ENCODE measurements around the gene PPP3CA. TPM values are rescaled to one million over a fixed set of nuclear protein-coding genes. Genes with fewer than 3 reads are reported as not detected.

Gene PPP3CA
- polyA plus RNA-seq, 1 donor from 2014 or later = 18.0 TPM

DNA sequence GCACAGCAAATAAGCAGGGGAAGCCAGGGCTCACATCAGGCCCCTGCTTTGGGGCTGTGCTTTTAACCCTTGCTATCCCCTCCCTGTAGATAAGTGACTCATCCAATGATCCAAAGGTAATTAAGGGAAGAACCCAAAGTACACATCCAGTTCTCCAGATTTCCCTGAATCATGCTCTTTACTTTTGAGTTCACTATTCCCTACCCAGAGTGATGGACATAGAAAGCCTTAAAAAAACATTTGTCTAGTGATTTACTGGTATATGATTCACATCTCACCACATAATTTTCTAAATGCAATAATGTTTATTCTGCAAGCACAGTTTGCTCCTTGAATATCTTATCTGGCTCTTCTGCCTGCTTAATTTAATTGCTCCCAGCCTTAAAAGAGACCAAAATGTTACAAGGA lies 136.2 kb downstream of the PPP3CA start:
- H3K9me3 Mint-ChIP-seq = no peaks in the 10 kb centered on the region
- H3K27ac Mint-ChIP-seq = no peak overlapping the region
- H3K4me3 Mint-ChIP-seq = no peak overlapping the region
- peaks cover 39 to 49% (median 39%) of the 10 kb centered on the region in 3 donors for H3K4me1 Mint-ChIP-seq
- peaks cover 2% of the 10 kb centered on the region for H3K36me3 Mint-ChIP-seq
- H3K27me3 Mint-ChIP-seq = no peaks in the 10 kb centered on the region

DNA sequence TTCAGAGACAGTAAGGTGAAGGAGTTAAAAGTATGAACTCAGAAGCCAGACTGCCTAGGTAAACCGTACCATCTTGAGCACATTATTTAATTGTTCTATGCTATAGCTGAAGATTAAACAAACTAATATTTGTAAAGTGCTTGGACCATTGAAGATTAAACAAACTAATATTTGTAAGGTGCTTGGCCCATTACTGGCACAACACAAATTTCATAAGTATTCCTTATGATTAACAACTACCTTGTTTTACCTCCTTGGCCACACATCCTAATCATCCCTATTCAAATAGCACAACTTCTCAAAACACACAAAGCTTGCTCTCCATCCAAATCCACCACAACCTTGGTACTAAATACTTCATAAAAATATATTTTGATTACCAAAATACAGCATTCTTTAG lies 137.0 kb downstream of the PPP3CA start:
- Mint-ChIP-seq H3K36me3 (peaks cover 2% of the 10 kb centered on the region), H3K27ac (peak overlapping the region in 1 of 3 donors; percentile 74), H3K4me3 (peak overlapping the region in 1 of 4 donors; percentile 30), H3K27me3 (no peaks in the 10 kb centered on the region), H3K9me3 (no peaks in the 10 kb centered on the region), H3K4me1 (peaks cover 46 to 55% (median 48%) of the 10 kb centered on the region in 3 donors)

DNA sequence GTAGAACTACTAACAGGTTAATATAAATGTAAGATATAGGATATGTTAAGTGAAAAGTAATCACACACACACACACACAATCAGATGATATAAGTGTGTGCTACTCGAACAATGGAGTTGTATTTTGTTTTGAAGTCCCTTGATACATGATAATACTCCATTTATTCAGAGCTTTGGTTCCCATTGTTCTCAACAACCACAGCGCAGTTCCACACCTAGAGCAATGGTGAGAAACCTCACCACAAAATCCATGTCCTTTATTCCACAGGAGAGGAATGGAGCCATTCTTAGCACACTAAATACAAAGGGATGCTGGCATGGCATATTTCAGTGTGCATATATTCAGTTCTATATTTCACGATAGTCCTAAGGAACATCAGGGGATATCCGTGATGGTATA lies 139.2 kb downstream of the PPP3CA start:
- no peak overlapping the region for H3K4me3 Mint-ChIP-seq
- no peak overlapping the region for H3K27ac Mint-ChIP-seq
- H3K27me3 Mint-ChIP-seq = no peaks in the 10 kb centered on the region
- H3K36me3 Mint-ChIP-seq = no peaks in the 10 kb centered on the region
- H3K9me3 Mint-ChIP-seq = no peaks in the 10 kb centered on the region
- peaks cover 34 to 49% (median 44%) of the 10 kb centered on the region in 3 donors for H3K4me1 Mint-ChIP-seq

DNA sequence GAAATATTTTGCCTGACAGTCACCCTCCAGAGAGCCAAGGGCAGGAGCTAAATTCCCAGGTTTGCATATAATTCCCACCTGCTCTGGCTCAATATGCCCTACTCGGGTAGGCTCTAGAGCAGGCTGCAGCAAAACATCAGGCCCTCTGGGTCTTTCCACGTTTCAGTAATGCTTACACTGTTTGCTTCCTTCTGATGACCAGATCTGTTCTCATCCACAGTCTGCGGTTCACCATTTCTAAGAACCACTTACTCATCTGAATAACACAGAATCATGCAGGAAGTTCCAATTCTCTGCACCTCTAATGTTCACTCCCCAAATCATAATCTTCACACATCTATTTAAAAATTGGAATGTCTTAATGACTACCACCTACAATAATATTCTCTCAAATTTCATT lies 141.4 kb downstream of the PPP3CA start:
- Mint-ChIP-seq H3K27ac (peak overlapping the region in 2 of 3 donors; percentile 14 to 24), H3K27me3 (no peaks in the 10 kb centered on the region), H3K4me1 (peaks cover 35 to 49% (median 40%) of the 10 kb centered on the region in 3 donors), H3K4me3 (peak overlapping the region in 2 of 4 donors; percentile 5 to 63), H3K36me3 (no peaks in the 10 kb centered on the region), H3K9me3 (no peaks in the 10 kb centered on the region)

DNA sequence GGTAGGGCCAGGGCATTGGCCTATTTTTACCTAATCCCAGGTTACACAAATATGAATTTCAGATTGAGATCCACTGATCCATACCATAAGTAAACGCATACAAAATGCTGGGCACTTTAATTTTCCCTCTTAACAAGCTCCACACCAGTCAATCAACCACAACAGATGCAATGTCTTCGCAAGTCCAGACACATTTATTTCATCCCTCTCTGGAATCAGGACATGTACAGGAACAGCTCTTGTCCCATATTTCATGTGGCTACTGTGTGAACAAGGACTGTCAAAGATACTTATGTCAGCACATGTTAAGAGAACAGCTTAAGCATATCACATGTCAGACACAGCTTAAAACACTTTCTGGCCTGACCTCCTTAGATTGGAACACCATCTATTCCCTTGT lies 145.9 kb downstream of the PPP3CA start:
- H3K4me1 Mint-ChIP-seq = peaks cover 51 to 60% (median 60%) of the 10 kb centered on the region in 3 donors

GRCh38 chr4:101200561-101200960 lies 146.8 kb downstream of the PPP3CA start:
- Mint-ChIP-seq H3K4me3 (peak overlapping the region in 1 of 4 donors; percentile 46), H3K36me3 (no peaks in the 10 kb centered on the region), H3K4me1 (peaks cover 45 to 58% (median 52%) of the 10 kb centered on the region in 3 donors), H3K27me3 (no peaks in the 10 kb centered on the region), H3K9me3 (no peaks in the 10 kb centered on the region), H3K27ac (no peak overlapping the region)

More for the DNA sequence above, 145.9 kb downstream of the PPP3CA start:
- no peaks in the 10 kb centered on the region for H3K9me3 Mint-ChIP-seq
- H3K27me3 Mint-ChIP-seq = no peaks in the 10 kb centered on the region
- H3K36me3 Mint-ChIP-seq = no peaks in the 10 kb centered on the region
- no peak overlapping the region for H3K4me3 Mint-ChIP-seq
- H3K27ac Mint-ChIP-seq = peak overlapping the region in 1 of 3 donors; percentile 29

- no peaks in the 10 kb centered on the region for H3K9me3 Mint-ChIP-seq
- peak overlapping the region in 1 of 3 donors; percentile 58 for H3K27ac Mint-ChIP-seq
- H3K36me3 Mint-ChIP-seq = no peaks in the 10 kb centered on the region
- H3K4me3 Mint-ChIP-seq = no peak overlapping the region
- peaks cover 43 to 54% (median 50%) of the 10 kb centered on the region in 3 donors for H3K4me1 Mint-ChIP-seq
- no peaks in the 10 kb centered on the region for H3K27me3 Mint-ChIP-seq
Measured at GRCh38 chr4:101199507-101200285, 147.6 kb downstream of the PPP3CA start.

GRCh38 chr4:101198682-101199339 lies 148.5 kb downstream of the PPP3CA start:
- Mint-ChIP-seq H3K4me3 (peak overlapping the region in 1 of 4 donors; percentile 58), H3K27me3 (no peaks in the 10 kb centered on the region), H3K4me1 (peaks cover 42 to 54% (median 48%) of the 10 kb centered on the region in 3 donors), H3K9me3 (no peaks in the 10 kb centered on the region), H3K36me3 (no peaks in the 10 kb centered on the region), H3K27ac (peak overlapping the region in 1 of 3 donors; percentile 58)

DNA sequence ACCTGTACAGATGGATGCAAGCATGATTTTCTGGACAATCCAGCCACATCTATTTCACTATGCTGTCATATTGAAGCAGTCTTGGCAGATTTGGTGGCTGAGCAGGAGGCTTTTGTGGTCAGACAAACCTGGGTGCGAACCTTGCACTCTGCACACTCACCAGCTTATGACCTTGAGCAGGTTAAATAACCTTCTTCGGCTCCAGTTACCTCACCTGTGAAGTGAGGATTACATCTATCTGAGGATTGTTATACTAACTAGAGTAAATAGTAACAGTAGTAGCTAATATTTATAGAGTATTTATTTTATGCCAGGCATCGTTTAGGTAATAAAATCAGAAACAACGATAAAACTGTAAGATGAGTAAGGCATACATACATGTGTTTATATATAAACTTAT lies 150.0 kb downstream of the PPP3CA start:
- H3K27ac Mint-ChIP-seq = peak overlapping the region in 1 of 3 donors; percentile 10

GRCh38 chr4:101192244-101192643 lies 155.1 kb downstream of the PPP3CA start:
- Mint-ChIP-seq H3K9me3 (no peaks in the 10 kb centered on the region), H3K4me3 (no peak overlapping the region), H3K27me3 (no peaks in the 10 kb centered on the region), H3K4me1 (peaks cover 24 to 50% (median 35%) of the 10 kb centered on the region in 3 donors), H3K36me3 (peaks cover 5% of the 10 kb centered on the region), H3K27ac (peak overlapping the region; percentile 3 to 10 (median 4))

More for the DNA sequence above, 150.0 kb downstream of the PPP3CA start:
- H3K4me3 Mint-ChIP-seq = no peak overlapping the region
- H3K36me3 Mint-ChIP-seq = peaks cover 2% of the 10 kb centered on the region
- peaks cover 37 to 59% (median 50%) of the 10 kb centered on the region in 3 donors for H3K4me1 Mint-ChIP-seq
- no peaks in the 10 kb centered on the region for H3K27me3 Mint-ChIP-seq
- no peaks in the 10 kb centered on the region for H3K9me3 Mint-ChIP-seq

DNA sequence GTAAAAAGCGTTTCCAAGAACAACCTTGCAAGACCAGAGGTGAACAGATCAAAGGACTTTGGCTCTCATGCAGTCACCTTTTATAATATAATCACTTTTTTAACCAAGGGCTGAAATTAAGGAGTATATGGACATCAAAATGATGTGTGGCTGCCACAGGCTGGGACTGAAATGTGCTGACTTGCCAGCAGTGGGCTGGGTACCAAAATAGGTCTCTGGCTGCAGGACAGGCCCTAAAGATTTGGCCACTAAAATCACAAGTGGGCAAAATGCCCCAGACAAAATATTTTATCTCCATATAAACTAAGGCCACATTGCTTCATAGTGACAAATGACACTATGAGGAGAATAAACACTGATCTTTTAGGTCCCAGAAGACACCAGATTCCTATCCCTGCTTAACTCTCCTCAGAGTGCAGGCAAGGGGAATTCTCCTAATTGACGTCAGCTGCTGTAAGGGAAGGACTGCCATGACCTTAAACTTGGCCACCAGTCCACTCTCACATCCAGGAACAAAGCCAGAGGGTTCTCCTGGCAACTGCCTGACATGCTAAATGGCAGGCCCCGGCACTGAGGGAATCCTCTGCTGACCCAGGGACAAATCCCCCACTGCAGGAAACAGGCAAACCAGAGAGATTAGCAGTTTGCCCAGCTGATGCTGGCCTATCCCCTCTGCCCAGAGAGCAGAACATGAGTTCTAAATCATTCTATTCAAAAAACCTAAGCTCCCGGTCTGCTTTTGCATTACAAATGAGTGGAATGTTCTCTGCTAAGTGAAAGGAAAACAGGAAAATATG lies 155.8 kb downstream of the PPP3CA start:
- Mint-ChIP-seq H3K36me3 (peaks cover 5% of the 10 kb centered on the region), H3K27me3 (no peaks in the 10 kb centered on the region), H3K4me1 (peaks cover 24 to 49% (median 37%) of the 10 kb centered on the region in 3 donors), H3K4me3 (no peak overlapping the region), H3K9me3 (no peaks in the 10 kb centered on the region), H3K27ac (peak overlapping the region in 1 of 3 donors; percentile 3)

GRCh38 chr4:101190751-101191150 lies 156.6 kb downstream of the PPP3CA start:
- H3K27me3 Mint-ChIP-seq = no peaks in the 10 kb centered on the region
- no peaks in the 10 kb centered on the region for H3K9me3 Mint-ChIP-seq
- no peak overlapping the region for H3K4me3 Mint-ChIP-seq
- peak overlapping the region in 2 of 3 donors; percentile 3 to 27 for H3K27ac Mint-ChIP-seq
- H3K4me1 Mint-ChIP-seq = peaks cover 24 to 43% (median 36%) of the 10 kb centered on the region in 3 donors
- peaks cover 5% of the 10 kb centered on the region for H3K36me3 Mint-ChIP-seq

- H3K27ac Mint-ChIP-seq = no peak overlapping the region
- H3K9me3 Mint-ChIP-seq = no peaks in the 10 kb centered on the region
- peaks cover 6% of the 10 kb centered on the region for H3K36me3 Mint-ChIP-seq
- H3K4me1 Mint-ChIP-seq = peaks cover 28 to 55% (median 45%) of the 10 kb centered on the region in 3 donors
- H3K4me3 Mint-ChIP-seq = no peak overlapping the region
- no peaks in the 10 kb centered on the region for H3K27me3 Mint-ChIP-seq
Measured at GRCh38 chr4:101188906-101189305, 158.4 kb downstream of the PPP3CA start.

DNA sequence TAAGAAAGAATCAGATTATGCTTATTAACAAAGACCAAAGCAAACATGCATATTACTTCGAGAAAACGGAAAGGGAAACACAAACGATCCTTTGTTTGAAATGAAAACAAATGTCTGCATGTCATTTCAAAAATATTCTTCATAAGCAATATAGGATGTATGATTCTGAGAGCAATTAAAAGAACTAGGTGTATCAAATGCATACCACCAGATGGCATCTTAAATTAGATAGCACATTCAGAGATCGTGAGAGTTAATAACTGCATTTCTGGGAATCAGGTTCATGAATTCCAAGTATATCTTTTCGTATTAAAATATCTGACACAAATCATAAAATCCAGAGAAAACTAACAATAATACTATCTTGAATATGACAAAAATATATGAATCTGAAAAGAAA lies 159.5 kb downstream of the PPP3CA start:
- Mint-ChIP-seq H3K27me3 (no peaks in the 10 kb centered on the region), H3K36me3 (peaks cover 12% of the 10 kb centered on the region), H3K9me3 (peaks cover 0 to 4% (median 0%) of the 10 kb centered on the region in 3 donors), H3K4me1 (peaks cover 32 to 59% (median 47%) of the 10 kb centered on the region in 3 donors), H3K27ac (no peak overlapping the region), H3K4me3 (no peak overlapping the region)

Data from IgD-negative memory B cell (primary cell).